CD4-positive, alpha-beta T cell (primary cell): ENCODE measurements around the gene FCER2. TPM values are rescaled to one million over a fixed set of nuclear protein-coding genes. Genes with fewer than 3 reads are reported as not detected.

Experiments used
- ATAC-seq: fragments of 200-7000 bp; cut with Tn5 transposase; one replicate; pipeline ENCODE4 v1.10.0; 2022; ENCODE audit warnings: mild to moderate bottlenecking; ENCODE audit not compliant: poor library complexity
- CTCF ChIA-PET: fragments of 350-600 bp; sonication (Branson Sonifier 250); formaldehyde crosslinking; loops from one replicate; lab custom pipeline; 2021; ENCODE audit warnings: antibody characterized with exemption, inconsistent platforms; lab: Charles Lee
- POLR2A ChIA-PET: fragments of 350-600 bp; sonication (Branson Sonifier 250); formaldehyde crosslinking; loops from one replicate; lab custom pipeline; 2021; ENCODE audit warnings: antibody characterized with exemption, inconsistent platforms; lab: Charles Lee
- DNase-seq, 14 experiments: peaks; one replicate each; pipeline ENCODE4 v3.0.0-alpha.2; 2013 to 2020; ENCODE audit warnings: mixed read lengths in 2 of 14
- H3K27ac ChIP-seq, 2 donors: one replicate each; pipeline versions ENCODE4 v1.5.1 to v1.7.0; 2013; ENCODE audit warnings: low read length in 2 of 2, low read depth in 1 of 2, mild to moderate bottlenecking in 1 of 2
- H3K27me3 ChIP-seq, 2 experiments: 1 replicate in 1 of 2; 2 replicates in 1 of 2; pipeline versions ENCODE4 v1.6.1 to v1.7.0; 2013; ENCODE audit warnings: low read length in 2 of 2, control low read depth in 1 of 2, mild to moderate bottlenecking in 1 of 2, moderate library complexity in 1 of 2; ENCODE audit not compliant: insufficient read depth in 2 of 2, control insufficient read depth in 1 of 2
- H3K36me3 ChIP-seq: one replicate; pipeline ENCODE4 v1.6.1; 2013; ENCODE audit warnings: low read length, control low read depth; ENCODE audit not compliant: insufficient read depth
- H3K4me1 ChIP-seq: one replicate; pipeline ENCODE4 v1.6.1; 2013; ENCODE audit warnings: low read length, control low read depth; ENCODE audit not compliant: insufficient read depth
- H3K4me3 ChIP-seq: one replicate; pipeline ENCODE4 v1.5.1; 2013; ENCODE audit warnings: mild to moderate bottlenecking, low read length, moderate library complexity
- H3K9me3 ChIP-seq, 2 experiments: 1 replicate in 1 of 2; 2 replicates in 1 of 2; pipeline versions ENCODE4 v1.6.1 to v1.7.0; 2013; ENCODE audit warnings: low read length in 2 of 2, mild to moderate bottlenecking in 2 of 2, control low read depth in 1 of 2, moderate library complexity in 1 of 2; ENCODE audit not compliant: control insufficient read depth in 1 of 2, insufficient read depth in 1 of 2
- H3K27ac Mint-ChIP-seq: one replicate; pipeline ENCODE4 v1.8.0; 2020; ENCODE audit warnings: mixed read lengths
- H3K27me3 Mint-ChIP-seq: one replicate; pipeline ENCODE4 v1.8.0; 2021; ENCODE audit warnings: mixed read lengths
- H3K36me3 Mint-ChIP-seq: one replicate; pipeline ENCODE4 v1.8.0; 2021; ENCODE audit warnings: low read depth, mixed read lengths
- H3K4me1 Mint-ChIP-seq: one replicate; pipeline ENCODE4 v1.8.0; 2021; ENCODE audit warnings: low read depth, mixed read lengths
- H3K4me3 Mint-ChIP-seq: one replicate; pipeline ENCODE4 v1.8.0; 2020; ENCODE audit warnings: mild to moderate bottlenecking, mixed read lengths
- H3K9me3 Mint-ChIP-seq: one replicate; pipeline ENCODE4 v1.8.0; 2020; ENCODE audit warnings: mixed read lengths
- intact Hi-C, 2 experiments: fragments of 100-400 bp; cut with DNase I in 1 of 2; cut with micrococcal nuclease in 1 of 2; formaldehyde crosslinking; loops; one replicate each; pipeline versions ENCODE4 v1.15.1 to v1.9.0; 2023 to 2025; cut with DNase I, micrococcal nuclease
- total RNA-seq, 174 experiments: library from RNA in 2 of 174; stranded (reverse) in 2 of 174; gene quantifications; one replicate each; pipeline ENCODE4 v1.2.3 and lab custom pipeline; 2021 to 2026
- TF ChIP-seq, protein P1 (sequence below): fragments of 200-600 bp; IDR thresholded peaks from one replicate; pipeline ENCODE4 v1.8.0; 2022; ENCODE audit warnings: antibody characterized with exemption, mild to moderate bottlenecking

Gene FCER2
- total RNA-seq, 2 experiments from 2014 or later = not detected

DNA sequence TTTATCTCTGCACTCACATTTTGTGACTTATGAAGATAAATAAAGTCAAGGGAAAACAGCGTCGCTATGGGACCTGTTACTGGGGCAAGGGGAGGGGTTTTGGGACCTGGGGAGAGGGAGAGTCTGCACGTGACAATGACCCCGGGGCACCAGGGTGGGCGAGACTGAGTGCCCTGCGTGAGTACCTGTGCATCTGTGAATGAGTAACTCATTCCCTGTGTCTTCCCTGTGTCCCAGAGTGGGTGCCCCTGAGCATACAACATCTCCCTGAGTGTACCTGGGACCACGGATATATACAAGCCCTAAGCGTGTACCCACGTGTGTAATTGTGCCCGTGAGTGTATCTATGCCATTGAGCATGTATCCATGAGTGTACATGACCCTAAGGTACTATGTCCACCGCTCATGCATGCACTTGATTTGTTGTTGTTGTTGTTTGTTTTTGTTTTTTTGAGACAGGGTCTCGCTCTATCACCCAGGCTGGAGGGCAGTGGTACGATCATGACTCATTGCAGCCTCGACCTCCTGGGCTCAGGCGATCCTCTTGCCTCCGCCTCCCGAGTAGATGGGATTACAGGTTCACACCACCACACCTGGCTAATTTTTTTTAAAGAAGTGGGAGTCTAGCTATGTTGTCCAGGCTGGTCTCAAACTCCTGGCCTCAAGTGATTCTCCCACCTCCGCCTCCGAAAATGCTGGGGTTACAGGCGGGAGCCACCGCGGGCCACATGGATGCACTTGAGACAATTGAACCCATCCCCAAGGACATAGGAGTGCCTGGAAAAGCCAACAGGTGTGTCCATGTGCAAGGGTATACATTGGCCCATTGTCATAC lies 21.9 kb downstream of the FCER2 start:
- Histone ChIP-seq H3K9me3 (no peaks in the 10 kb centered on the region), H3K27ac (no peak overlapping the region), H3K4me3 (peak overlapping the region; percentile 100), H3K27me3 (peaks cover 12% of the 10 kb centered on the region in 2 experiments), H3K4me1 (peaks cover 58% of the 10 kb centered on the region), H3K36me3 (peaks cover 16% of the 10 kb centered on the region)
- ATAC-seq (no peak), DNase-seq (peak in 1 of 14 experiments; percentile 4)
- peak overlapping the region; percentile 78 for H3K27ac Mint-ChIP-seq
- intact Hi-C loops = loop anchor here (1.0 to 10.0 kb wide), 7 partner anchors 27 to 578 kb away; partner anchors contain the start of genes PET100 (in 1 of the 2) and XAB2 (in 1 of the 2)
- peak overlapping the region; percentile 90 for H3K4me3 Mint-ChIP-seq
- H3K36me3 Mint-ChIP-seq = peaks cover 16% of the 10 kb centered on the region
- H3K27me3 Mint-ChIP-seq = peaks cover 31% of the 10 kb centered on the region
- TF ChIP-seq, protein P1, sequence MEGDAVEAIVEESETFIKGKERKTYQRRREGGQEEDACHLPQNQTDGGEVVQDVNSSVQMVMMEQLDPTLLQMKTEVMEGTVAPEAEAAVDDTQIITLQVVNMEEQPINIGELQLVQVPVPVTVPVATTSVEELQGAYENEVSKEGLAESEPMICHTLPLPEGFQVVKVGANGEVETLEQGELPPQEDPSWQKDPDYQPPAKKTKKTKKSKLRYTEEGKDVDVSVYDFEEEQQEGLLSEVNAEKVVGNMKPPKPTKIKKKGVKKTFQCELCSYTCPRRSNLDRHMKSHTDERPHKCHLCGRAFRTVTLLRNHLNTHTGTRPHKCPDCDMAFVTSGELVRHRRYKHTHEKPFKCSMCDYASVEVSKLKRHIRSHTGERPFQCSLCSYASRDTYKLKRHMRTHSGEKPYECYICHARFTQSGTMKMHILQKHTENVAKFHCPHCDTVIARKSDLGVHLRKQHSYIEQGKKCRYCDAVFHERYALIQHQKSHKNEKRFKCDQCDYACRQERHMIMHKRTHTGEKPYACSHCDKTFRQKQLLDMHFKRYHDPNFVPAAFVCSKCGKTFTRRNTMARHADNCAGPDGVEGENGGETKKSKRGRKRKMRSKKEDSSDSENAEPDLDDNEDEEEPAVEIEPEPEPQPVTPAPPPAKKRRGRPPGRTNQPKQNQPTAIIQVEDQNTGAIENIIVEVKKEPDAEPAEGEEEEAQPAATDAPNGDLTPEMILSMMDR = no peak
- peaks cover 45% of the 10 kb centered on the region for H3K4me1 Mint-ChIP-seq
- ChIA-PET POLR2A (interaction anchor here (0.9 to 2.2 kb wide), 11 partner anchors 11 to 641 kb away, joined by 3 to 29 read pairs (median 4); partner anchors contain the start of genes ARHGEF18, NDUFA7, PET100 and RETN), CTCF (interaction anchor here (0.7 to 3.1 kb wide), 18 partner anchors 9 to 661 kb away, joined by 3 to 39 read pairs (median 7); partner anchors contain the start of genes MAP2K7, PET100, RETN and STXBP2)
- no peaks in the 10 kb centered on the region for H3K9me3 Mint-ChIP-seq

DNA sequence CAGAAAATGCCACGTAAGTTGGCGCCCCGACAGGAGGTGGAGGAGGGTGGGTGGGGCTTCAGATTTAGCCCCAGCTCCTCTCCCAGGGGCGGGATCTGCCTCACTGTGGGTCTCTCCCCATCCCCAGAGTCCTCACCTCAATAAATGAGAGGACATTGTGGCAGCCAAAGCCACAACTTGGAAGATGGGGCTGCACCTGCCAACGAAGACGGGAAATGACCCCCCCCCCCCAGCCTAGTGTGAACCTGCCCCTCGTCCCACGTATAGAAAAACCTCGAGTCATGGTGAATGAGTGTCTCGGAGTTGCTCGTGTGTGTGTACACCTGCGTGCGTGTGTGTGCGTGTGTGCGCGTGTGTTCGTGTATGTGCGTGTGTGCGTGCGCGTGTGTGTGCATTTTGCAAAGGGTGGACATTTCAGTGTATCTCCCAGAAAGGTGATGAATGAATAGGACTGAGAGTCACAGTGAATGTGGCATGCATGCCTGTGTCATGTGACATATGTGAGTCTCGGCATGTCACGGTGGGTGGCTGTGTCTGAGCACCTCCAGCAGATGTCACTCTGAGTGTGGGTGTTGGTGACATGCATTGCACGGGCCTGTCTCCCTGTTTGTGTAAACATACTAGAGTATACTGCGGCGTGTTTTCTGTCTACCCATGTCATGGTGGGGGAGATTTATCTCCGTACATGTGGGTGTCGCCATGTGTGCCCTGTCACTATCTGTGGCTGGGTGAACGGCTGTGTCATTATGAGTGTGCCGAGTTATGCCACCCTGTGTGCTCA lies 22.8 kb downstream of the FCER2 start:
- Mint-ChIP-seq H3K36me3 (peaks cover 16% of the 10 kb centered on the region), H3K4me1 (peaks cover 51% of the 10 kb centered on the region), H3K9me3 (no peaks in the 10 kb centered on the region), H3K27ac (peak overlapping the region; percentile 78), H3K27me3 (peaks cover 37% of the 10 kb centered on the region), H3K4me3 (peak overlapping the region; percentile 90)
- ATAC-seq (peak; percentile 79), DNase-seq (peak; percentile 52 to 90 (median 68))
- Histone ChIP-seq H3K4me3 (no peak overlapping the region), H3K9me3 (no peaks in the 10 kb centered on the region), H3K27me3 (peaks cover 12 to 14% of the 10 kb centered on the region in 2 experiments), H3K27ac (no peak overlapping the region), H3K4me1 (peaks cover 62% of the 10 kb centered on the region), H3K36me3 (peaks cover 16% of the 10 kb centered on the region)
- TF ChIP-seq, protein P1 = peak; percentile 67
- ChIA-PET POLR2A (no interaction called here), CTCF (interaction anchor here (0.8 to 0.9 kb wide), 2 partner anchors 111 to 120 kb away, joined by 4 read pairs; no protein-coding TSS in a partner anchor)
- intact Hi-C loops = loop anchor here (1.0 kb wide), 1 partner anchor 120 kb away; no protein-coding TSS in a partner anchor

DNA sequence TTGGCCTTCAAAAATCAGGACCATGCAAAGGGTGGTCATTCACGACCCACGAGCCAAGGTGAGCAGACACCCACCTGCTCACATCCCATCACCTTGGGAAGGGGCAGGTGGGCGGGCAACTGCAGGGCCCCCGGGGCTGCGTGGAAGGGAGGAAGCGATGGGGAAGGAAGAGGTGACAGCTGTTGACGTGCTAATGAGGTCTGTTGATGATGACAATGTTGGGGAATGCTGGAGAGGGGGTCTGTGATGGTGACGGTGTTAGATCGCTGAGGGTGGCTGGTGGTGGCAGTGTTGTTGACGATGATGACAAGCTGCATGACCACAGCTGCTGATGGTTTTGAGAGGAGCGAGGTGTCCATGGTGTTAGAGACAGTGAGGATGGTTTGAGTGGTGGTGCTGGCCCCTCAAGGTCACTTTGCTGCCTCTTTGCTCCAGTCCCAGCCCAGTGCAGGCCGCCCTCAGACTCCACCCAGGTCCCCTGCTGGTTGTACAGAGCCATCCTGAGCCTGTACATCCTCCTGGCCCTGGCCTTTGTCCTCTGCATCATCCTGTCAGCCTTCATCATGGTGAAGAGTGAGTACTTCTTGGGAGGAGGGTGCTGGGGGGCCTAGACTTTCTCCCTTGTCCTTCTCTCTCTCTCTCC lies 24.1 kb downstream of the FCER2 start:
- TF ChIP-seq, protein P1 = no peak
- Histone ChIP-seq H3K27ac (no peak overlapping the region), H3K4me1 (peaks cover 63% of the 10 kb centered on the region), H3K36me3 (peaks cover 4% of the 10 kb centered on the region), H3K4me3 (no peak overlapping the region), H3K27me3 (peaks cover 12 to 15% of the 10 kb centered on the region in 2 experiments), H3K9me3 (no peaks in the 10 kb centered on the region)
- DNase-seq (peak in 1 of 14 experiments; percentile 38), ATAC-seq (no peak)
- ChIA-PET POLR2A (no interaction called here), CTCF (interaction anchor here (0.9 to 1.5 kb wide), 2 partner anchors 25 to 121 kb away, joined by 4 read pairs; no protein-coding TSS in a partner anchor)
- H3K4me1 Mint-ChIP-seq = peaks cover 54% of the 10 kb centered on the region
- peaks cover 15% of the 10 kb centered on the region for H3K36me3 Mint-ChIP-seq
- no peak overlapping the region for H3K27ac Mint-ChIP-seq
- intact Hi-C loops = no loop called here
- H3K27me3 Mint-ChIP-seq = peaks cover 51% of the 10 kb centered on the region
- no peak overlapping the region for H3K4me3 Mint-ChIP-seq
- H3K9me3 Mint-ChIP-seq = no peaks in the 10 kb centered on the region
